D341Med (cell line): ENCODE measurements around the gene UBL4A.
"Not testable (repeated sequence)": the region's sequence is repeated elsewhere in the genome, so short reads cannot be mapped to it uniquely, and the experiment has no call there.

Experiments
- DNase-seq: peaks from one replicate; pipeline ENCODE4 v3.0.0; 2012; ENCODE audit warnings: low spot score

Gene UBL4A

DNA sequence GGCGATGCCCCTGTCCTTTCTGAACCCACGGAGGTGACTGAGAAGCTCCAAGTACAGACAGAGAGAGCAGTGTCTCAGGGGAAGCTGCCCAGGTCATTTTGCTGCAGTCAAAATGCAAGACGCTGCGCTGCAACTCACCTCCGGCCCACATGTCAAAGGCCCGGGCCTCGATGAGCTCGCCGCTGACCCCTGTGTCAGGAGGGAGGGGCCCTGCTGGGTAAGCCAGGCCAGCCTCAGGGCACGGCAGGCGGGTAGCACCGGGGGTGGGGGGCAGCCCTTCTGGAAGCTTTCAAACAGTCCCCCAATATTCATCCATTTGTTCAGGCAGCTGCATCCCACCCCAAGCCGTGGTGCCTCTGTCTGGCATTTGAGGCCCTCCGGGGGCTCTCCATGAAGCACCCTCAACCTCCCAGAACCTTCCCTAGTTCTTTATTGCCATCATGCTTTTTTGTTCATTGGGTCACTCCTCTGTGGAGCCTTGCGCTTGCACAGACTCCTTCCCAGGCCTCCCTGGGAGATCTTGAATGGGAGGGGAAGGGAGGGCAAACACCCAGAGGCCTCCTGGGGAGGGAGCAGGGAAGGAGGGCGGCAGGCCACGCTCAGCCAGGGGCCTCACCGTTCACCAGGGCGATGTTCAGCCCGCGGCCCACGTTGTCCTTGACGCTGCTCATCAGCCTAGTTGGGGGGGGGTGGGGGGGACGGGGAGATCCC, 21.4 kb upstream of the UBL4A start:
- no peak for DNase-seq

DNA sequence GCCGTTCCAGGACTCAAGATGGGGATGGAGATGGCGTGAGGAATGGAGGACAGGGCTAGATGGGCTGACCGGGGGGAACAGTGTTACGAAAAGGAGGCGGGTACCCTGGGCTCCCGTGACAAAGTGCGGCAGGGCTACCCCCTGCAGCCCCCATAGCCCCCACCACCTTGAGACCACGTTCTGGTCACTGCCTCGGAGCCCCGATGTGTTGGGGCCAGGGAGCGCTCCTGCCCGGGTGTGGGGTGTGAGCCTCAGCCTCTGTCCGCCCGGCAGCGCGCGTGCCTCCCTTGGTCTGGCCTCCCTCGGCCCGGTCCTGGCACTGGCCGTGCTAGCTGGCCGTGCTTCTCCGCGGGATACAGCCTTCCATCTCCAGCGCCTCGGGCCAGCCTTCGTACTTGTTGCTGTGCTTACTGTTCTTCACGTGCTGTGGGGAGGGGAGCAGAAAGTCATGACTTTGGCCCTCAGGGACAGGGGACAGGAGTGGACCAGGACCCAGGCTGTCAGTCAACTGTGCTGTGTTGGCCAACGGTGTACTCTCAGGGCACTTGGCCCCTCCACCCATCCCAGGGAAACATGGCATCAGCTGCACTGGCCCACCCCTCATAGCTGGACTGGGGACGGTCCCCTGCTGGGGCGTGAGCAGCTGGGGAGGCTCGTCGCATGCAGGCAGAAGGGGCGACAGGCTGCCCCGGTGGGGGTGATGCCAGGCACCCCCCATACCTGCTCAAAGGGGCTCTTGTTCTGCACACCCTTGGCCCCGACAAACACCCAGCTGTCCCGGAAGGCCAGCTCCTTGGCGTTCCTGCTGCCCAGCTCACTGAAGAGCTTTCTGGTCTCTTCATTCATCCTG, 20.3 kb upstream of the UBL4A start:
- no peak for DNase-seq

GRCh38 chrX:154505734-154506133, 19.3 kb upstream of the UBL4A start:
- DNase-seq: no peak

DNA sequence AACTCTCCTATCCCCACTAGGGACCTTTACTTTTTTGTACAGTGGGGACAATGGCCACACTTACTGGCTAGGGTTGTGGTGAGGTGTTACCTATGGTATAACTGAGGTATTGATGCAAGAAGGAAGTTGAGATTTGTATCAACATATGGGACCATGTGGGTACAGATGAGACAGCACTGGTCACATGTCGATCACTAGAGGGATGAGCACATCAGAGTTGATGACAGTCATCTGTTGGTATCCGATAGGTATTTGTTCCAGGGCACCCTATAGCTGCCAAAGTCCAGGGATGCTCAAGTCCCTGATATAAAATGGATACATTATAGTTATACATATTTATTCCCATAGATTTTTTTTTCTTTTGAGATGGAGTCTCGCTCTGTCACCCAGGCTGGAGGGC, 16.6 kb upstream of the UBL4A start:
- DNase-seq: no peak

DNA sequence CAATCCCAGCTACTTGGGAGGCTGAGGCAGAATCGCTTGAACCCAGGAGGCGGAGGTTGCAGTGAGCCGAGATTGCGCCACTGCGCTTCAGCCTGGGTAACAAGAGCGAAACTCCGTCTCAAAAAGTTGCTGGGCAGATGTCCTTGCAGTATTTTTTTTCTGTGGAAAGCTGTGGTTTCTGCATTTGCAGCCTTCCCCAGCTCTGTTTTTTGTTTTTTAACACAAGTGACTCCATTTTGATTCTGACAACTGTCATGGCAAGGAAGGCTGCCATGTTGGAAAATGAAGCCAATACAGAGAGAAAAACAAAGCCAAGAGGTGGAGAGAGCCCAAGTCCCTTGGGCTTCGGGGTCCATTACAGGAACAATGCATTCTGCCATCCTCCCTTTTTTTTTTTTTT, 15.7 kb upstream of the UBL4A start:
- DNase-seq: no peak

DNA sequence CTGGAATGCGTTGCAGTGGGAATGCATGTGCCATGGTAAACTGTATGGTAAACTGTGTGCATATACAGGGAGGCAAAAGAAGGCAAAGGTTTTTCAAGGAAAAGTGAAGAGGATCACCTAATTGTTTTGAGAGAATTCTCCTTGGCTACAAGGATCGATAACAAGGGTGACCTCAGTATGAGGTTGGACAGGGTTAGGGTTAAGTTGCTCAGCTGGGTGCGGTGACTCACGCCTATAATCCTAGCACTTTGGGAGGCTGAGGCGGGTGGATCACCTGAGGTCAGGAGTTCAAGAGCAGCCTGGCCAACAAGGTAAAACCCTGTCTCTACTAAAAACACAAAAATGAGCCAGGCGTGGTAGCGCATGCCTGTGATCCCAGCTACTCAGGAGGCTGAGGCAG, 15.0 kb upstream of the UBL4A start:
- DNase-seq: not testable (repeated sequence)

DNA sequence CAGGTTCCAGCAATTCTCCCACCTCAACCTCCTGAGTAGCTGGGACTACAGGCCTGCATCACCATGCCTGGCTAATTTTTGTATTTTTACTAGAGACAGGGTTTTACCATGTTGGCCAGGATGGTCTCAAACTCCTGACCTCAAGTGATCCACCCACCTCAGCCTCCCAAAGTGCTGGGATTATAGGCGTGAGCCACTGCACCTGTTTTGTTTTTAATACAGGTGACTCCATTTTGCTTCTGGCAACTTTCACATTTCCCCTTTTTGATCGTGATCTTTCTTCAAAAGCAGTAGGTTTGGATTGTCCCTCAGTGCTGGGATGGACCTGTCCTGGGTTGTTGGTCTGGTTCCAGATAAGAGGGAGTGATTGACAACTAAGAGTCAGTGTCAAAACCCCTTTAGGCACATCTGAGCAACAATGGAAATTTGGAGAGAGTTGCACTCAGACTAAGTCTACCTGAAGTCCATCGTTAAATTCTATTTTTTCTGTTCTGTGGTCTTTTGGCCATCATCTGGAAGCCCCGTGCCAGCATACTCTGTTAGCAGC, 10.2 kb upstream of the UBL4A start:
- not testable (repeated sequence) for DNase-seq

DNA sequence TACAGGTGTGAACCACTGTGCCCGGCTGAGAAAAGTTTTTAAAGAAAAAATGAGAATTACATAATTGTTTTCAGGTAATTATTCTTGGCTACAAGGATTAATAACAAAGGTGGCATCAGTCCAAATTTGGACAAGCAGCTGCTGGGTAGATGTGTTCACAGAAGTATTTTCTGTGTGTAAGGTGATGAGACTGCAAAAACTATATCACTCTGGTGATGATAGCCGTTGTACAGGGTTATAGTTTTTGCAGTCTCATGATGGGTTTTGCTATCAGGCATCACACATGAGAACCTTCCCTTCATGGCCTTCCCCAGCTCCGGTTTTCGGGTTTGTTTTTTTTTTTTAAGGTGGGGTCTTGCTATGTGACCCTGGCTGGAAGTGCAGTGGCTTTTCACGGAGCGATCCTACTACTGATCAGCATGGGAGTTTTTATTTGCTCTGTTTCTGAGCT, 9.1 kb upstream of the UBL4A start:
- DNase-seq: no peak

DNA sequence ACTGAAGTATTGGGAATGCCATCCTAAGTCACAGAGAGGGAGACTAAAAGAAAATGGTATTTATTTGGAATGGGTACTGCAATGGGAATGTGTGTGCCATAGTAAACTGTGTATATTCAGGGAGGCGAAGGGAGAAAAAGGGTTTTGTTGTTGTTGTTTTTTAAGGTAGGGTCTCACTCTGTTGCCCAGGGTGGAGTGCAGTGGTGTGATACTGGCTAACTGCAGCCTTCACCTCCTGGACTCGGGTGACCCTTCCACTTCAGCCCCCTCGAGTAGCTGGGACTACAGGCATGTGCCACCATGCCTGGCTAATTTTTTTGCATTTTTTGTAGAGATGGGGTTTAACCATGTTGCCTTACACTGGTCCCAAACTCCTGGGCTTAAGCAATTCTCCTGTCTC, 8.3 kb upstream of the UBL4A start:
- no peak for DNase-seq

DNA sequence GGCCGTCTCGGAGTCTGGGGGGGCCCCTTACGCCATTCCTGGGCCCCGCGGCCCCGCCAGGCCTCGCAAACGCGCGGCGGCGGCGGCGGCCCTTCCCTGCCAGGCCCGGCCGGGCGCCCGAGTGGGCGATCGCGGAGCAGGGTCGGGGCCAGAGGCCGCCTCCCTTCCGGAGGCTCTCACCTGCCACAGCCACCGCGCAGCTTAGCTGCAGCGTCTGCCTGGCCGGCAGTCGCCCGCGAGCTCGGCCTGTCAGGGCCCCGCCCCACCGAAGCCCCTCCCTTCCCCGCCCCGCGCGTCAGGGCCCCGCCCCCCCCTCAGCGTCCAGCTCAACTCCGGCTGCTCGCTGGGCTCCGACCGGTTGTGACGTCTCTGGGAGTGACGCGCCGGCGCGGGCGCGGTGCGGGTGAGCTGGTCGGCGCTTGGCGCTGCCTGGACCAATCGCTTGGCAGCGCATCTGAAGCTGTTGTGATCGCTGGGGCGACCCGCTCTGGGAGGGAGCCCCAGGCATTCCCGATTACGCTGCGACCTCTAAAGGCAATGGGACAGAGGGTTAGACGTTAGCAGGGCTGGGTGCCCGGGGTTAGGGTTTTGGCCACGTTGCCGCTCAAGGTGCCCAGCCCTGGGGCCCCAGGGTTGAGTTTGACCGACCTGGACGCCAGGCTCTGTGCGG, 4.1 kb upstream of the UBL4A start, which contains the start of gene SLC10A3:
Gene SLC10A3, minus strand, starts transcription at position 216 of the 670 bp plus-strand sequence. CDS start 1,689 bp downstream, outside the sequence.
- DNase-seq: peak; percentile 93

DNA sequence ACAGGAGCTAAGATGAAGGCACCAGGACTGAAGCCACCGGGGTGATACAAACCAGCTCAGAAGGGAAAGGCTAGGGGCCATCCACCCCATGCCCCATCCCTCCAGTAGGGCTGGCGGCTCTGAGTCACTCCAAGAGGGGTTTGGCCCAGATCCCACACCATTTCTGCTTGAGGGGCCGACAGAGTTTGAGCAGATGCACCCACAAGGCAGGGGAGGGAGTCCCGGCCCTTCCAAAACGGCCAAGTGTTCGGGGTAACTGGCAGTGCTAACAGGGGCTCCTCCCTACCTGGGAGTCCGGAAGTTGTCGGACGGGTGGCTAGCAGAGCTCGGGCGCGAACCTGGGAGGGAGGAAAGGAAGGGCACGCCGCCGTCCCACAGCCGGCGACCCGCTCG, 3.6 kb upstream of the UBL4A start:
- DNase-seq: no peak

- no peak for DNase-seq
These were observed 2.8 kb upstream of the UBL4A start for GRCh38 chrX:154489182-154489581.

DNA sequence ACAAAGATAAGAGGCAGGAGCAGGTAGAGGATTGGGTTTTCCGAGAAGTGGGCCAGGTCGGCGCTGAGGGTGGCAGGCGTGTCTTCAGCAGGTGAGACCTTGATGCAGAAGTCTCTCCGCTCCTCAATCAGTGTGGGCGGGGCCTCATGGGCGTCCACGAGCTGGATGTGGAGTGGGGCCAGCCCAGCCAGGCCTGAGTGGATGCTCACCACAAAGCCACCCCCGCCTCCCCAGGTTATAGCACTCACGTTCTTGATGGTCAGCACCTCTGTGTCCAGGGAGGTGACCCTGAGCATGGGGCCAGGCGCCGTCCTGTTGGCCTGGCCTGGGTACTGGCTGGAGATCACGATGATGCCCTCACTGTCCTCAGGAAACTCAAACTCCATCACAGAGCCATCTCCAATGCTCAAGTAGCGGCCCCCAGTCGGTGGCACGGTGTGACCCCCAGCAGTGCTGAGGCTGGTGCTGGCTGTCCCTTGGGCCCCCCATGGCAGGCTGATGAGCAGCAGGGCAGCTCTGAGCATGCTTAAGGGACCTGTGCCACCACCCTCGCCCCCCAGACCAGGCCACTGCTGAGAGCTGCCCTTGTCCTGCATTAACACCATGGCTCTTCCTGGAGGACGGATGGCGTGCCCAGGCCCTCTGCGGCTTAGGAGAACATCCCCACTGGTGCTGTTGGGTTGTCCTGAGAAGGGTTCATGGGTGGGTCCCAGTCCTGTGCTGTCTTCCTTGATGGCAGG, 2.1 kb upstream of the UBL4A start:
- no peak for DNase-seq

DNA sequence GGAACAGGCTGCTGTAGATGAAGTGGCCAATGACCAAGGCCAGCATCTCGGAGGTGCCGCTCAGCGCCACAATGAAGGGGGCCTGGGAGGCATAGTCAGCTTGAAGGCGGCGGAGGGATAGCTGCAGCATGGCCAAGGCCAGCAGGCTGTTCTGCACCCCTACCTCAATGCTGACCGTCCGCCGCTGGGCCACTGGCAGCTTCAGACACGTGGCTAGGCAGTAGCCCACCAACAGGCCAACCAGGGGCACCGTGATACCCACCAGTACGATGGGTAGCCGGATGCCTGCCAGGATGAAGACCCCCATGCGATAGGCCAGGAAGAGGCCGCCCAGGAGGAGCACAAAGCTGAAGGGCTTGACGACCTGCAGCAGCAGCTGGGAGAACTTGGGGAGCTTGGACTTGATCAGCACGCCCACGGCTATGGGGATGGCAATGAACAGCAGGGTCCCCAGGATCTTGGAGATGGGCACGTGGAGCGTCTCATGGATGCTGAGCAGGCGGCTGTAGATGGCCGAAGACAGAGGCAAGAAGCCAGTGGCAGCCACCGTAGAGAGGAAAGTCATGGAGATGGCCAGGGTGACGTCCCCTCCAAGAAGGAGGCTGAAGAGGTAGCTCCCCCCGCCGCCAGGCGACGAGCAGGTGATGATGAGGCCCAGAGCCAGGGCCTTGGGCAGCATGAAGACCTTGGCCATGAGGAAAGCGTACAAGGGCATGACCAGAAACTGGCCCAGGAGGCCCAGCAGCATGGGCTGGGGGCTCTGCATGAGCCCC, 1.3 kb upstream of the UBL4A start:
- no peak for DNase-seq

GRCh38 chrX:154486052-154486395, 391 bp downstream of the UBL4A start:
- DNase-seq: peak; percentile 42

DNA sequence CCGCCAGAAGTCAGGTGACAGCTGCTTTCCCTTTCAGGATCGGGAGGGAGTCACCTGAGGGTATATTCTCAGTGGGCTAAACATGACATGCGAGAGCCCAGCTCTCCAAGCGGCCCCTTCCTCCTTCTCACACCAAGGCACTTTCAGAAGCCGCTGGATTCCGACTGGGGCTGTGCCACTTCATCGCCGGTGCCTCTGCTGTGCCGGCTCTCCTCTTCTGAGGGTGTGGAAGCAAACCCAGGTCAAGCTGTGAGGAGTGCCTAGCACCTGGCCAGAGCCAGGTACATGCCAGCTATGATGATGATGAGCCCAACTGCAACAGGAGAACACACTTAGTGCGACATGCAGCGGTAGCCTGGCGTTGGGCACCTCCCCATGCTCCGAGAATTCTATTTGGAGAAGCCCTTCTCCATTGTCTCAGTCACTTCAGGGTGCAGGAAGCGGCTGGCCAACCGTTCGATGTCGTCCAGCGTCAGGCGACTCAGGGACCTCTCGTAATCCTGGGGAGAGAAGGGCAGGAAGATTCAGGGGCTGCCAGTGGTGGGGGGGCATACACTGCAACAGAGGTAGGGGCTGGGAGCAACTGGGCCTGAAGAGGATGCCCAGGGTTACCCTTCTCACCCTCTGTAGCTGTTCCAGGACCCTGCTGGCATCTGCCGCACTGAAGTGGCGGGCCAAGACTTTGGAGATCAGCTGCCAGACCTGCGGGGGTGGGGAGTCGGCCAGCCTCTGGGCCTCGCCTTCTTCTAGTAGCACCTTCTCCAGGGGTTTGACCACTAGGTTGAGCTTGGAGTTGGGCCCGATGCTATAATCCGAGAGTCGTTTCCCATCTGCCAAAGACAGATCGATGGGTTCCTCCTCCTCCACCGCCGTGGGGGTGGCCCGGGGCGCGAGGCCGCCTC, 1.0 kb downstream of the UBL4A start:
- DNase-seq: no peak

DNA sequence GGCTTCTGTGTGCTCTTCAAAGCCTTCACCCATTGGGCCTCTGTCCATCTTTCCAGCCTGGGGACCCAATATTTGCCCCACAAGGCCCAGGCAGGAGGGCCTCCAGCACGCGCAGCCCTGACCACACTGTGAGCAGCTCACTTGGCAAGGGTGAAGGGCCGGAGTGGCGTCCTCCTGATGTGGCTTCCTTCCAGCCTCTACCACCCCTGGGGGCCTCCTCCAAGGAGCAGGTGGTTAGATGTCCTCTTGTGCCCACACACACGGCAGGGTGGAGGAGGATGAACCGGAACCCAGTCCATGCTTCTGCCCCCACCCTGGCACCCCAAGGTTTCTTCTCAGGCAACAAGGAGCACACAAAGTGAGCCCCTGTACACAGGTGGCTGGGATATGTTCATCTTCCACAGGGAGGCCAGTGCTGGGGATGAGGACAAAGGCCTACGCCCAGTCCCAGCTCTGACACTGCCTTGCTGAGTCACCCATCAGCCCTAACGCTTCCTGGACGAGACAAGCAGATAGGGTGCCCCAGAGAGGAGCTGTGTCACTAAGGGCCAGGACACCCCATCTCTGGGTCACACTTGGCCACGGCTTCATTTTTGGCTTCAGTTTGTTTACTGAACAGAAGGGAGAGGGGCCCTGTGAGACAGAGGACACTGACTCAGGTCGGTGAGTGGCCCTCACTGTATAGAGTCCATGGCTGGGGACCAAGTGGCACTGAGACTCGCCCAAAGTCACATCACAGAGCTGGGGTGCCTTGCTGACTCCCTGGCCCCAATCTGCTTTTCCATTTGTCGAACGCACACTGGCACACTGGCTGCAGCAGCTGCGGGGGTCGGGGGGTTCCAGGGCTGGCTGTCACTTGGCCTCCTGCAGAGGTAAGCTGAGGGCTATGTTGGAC, 1.9 kb downstream of the UBL4A start:
- no peak for DNase-seq

DNA sequence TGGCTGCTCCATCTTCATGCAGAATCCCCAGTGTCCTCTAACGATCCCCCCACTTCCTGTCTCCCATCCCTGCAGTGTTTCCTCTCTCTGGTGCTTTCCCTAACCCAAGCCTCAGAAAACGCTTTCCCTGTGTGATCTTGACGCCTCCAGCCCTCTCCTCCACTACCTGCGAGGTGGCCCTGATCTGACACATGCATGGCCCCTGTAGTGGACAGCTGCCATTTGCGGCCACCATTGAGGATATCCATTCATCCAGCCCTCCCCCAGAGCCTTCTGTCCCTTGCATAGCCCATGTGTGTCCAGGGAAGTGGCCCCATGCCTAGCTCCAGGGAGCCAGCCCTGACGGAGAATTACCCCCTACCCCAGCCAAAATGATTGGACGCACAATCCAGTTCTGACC, 3.1 kb downstream of the UBL4A start:
- DNase-seq: no peak

- DNase-seq: no peak
These were observed 3.6 kb downstream of the UBL4A start for GRCh38 chrX:154482786-154483185.
